SH-SY5Y (cell line): Measurements from ENCODE around the gene SFT2D1.

Source experiments
- GATA2 ChIP-seq: IDR thresholded peaks from 2 replicates; pipeline ENCODE4 v1.6.1; 2011; ENCODE audit warnings: mild to moderate bottlenecking, low read depth, low read length
- GATA3 ChIP-seq: IDR thresholded peaks from 2 replicates; pipeline ENCODE4 v1.6.1; 2011; ENCODE audit warnings: low read depth, mild to moderate bottlenecking, low read length, moderate library complexity

The SFT2D1 gene

DNA sequence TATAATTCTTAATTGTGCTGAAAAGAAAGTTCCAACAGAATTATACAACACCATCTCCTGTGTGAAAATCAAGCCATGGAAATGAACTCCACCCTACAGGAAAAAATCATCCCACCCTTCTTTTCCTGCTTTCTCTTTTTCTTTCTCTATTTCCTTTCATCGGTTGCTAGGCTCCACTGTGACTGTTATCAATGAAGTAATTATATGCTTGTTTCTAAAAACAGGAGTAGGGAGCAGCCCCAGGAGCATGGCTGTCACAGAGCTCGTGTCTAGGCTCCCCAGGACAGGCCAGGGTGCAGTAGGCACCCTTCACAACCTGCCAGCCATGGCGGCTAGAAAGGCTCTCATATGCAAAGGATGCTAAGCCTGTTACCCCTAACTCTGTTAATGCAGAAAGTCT is 27.4 kb upstream of the SFT2D1 start:
- TF ChIP-seq GATA2 (no peak), GATA3 (no peak)

DNA sequence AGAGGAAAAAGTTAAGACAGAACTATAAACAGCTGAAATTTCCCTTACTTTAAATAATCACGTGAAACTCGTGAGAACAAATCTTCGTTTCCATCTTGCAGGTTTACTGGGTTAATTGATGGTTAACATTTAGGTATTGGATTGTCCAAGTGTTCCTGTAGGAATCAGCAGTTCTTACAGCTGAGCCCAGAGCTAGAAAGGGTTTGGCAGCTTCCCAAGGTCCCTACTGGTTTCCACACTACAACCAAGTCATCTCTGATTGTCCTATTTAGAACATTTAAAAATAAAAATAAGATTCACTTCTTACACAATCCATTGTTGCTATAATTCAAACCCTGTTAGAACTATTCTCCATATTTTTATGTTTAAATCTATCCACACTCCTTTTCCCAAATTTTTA is 24.6 kb upstream of the SFT2D1 start:
- no peak for TF ChIP-seq GATA3
- no peak for TF ChIP-seq GATA2

DNA sequence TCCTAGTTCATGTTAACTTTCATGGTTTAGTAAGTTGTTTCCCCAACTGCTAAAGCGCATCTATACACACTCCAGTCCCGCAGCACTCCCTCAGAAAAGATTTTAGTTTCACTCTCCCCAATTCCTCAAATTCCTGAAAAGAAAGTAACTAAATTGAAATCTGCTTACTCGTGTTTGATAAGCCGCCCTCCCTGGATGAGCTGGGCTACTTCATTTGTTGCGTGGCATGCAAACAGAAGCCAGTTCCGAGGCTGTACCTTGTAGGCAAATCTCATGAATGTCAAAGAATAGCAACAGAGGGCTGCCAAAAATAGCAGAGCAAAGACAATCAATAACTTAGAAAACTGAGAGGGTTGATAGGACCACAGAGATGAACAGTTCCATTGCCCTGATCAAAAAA is 23.5 kb upstream of the SFT2D1 start:
- no peak for TF ChIP-seq GATA2
- TF ChIP-seq GATA3 = no peak

DNA sequence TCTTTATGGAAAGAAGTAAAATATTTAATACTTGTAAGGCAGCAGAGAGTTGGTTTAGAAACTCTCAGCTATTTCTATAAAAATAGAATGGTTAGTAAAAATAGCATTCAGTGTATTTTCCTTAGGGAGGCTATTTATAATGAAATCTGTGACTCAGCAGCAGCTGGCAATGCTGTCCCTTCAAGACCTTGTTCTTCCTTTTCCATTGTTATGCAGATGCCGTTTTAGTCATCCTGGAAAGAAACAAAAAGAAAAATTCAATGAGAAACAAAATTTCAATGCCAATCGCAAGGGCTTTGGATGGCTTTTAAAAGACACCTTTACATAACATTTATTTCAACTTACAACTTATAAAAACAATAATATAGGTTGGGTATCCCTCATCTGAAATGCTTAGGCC is 22.9 kb upstream of the SFT2D1 start:
- TF ChIP-seq GATA3 = no peak
- TF ChIP-seq GATA2 = no peak

DNA sequence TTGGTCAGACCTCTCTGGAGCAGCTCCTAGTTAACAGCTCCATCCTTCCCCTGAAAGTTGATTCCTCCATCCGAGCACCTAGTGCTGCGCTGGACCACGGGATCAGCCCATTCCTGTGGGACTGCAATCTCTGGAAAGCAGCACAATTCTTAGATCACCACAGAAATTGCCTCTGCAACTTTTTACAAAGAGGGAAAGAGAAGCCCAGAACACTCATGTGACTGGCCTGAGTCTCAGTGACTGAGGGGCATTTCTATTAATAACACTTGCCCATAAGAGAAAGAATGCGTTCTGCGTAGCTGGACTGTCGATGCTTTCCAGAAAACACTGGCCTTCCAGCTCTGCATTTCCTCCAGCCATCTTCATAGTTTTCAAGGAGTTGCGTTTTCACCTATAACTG is 22.1 kb upstream of the SFT2D1 start:
- TF ChIP-seq GATA3 (no peak), GATA2 (no peak)

DNA sequence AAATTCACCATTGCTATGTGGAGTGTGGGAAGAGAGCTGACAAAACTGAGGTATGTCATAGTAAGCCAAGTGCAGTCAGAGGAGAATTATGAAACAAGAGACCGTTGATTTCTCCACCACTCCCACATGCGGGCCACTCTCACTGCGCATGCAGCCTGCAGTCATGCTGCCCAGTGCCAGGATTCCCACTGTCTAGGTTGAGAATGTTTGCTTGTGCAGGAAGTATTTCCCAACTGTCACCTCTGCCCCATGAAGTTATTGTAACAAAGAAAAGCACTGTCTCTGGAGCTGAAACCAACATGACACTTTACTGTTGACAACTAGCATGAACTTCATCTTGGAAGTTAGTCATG is 18.7 kb upstream of the SFT2D1 start:
- no peak for TF ChIP-seq GATA3
- TF ChIP-seq GATA2 = no peak

DNA sequence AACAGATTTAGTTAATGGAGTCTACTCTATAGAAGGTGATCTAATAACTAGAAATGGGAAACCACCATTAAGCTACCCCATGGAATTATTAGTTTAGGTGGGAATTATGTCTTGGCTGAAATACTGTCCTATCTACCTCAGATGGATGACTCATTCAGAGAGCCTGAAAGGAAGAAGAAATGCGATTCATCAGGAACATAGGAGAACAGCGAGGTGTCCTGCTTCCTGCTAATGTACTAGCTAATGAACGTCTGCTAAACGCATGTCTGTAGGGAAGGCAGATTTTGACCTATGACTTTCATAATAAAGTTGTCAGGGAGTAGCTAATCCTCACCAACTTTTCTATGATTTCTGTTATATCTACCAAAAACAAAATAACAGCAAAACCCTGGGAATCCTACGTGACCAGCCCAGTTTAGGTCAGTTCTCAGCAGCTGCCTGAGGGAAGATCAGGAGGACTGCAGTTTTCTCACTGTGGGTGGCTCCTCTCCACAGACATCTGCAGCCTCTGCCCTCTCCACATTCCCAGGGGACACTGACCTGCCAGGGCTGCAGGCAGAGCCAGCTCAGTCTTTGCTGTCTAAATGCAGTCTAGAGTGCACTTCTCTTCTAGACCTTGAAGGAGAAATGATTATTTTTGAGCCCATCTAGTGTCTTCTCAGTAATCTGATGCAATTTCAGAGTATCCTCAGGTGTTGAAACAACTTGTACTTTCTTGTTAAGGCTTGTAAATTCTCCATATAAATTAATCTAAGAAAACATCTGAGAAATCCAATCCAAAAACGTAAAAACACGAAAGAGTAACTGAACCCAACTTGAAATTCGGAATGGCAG is 18.1 kb upstream of the SFT2D1 start:
- TF ChIP-seq GATA3 = no peak
- TF ChIP-seq GATA2 = no peak

DNA sequence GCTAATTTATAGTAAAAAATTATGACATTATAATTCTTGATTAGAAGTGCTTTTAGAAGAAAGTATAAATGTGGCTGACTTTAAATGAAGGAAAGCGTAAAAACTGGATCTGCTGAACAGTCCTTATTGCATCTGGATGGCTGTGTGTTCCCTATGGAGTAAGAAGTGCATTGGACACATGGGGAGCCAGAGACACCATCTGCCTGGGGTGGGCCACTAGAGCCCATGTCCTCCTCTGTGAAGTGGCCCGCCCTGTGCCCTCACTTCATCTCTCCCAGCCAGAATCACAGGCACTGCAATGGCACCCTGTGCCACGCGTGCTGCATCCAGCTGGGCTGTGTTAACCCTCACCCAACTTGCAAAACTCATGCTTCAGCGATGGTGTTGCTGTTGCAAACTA is 13.2 kb upstream of the SFT2D1 start:
- TF ChIP-seq GATA3 = no peak
- TF ChIP-seq GATA2 = no peak

DNA sequence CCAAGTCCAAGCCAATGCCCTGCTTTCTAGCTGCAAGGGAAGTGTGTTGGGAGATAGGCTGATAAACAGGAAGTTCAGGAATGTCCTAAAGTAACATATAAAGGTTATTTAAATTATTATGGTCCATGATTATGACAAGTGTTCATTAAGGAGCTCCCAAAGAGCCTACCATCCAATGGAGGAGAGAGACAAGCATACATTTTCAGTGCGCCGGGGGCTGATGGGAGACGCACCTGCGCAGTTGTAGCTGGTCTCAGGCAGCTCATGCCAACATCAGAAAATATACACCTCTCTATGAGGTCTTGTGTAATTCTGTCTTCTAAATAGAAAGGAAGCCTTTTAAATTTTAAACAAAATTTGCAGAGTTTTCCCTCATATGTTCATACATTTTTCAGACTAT is 12.6 kb upstream of the SFT2D1 start:
- TF ChIP-seq GATA3 = no peak
- no peak for TF ChIP-seq GATA2

DNA sequence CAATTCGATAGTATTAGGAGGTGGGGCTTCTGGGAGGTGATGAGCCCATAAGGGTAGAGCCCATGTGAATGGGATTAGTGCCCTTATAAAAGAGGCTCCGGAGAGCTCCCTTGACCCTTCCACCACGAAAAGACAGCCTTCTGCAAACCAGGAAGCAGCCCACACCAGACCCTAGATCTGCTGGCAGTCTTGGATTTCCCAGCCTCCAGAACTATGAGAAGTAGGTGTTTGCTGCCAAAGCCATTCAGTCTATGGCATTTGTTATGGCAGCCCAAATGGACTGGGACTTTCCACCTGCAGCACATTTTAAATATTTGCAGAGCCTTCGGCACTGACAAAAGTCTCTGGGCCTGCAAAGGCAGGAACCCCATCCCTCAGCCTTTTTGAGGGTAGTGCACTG is 11.8 kb upstream of the SFT2D1 start:
- TF ChIP-seq GATA3 (no peak), GATA2 (no peak)

DNA sequence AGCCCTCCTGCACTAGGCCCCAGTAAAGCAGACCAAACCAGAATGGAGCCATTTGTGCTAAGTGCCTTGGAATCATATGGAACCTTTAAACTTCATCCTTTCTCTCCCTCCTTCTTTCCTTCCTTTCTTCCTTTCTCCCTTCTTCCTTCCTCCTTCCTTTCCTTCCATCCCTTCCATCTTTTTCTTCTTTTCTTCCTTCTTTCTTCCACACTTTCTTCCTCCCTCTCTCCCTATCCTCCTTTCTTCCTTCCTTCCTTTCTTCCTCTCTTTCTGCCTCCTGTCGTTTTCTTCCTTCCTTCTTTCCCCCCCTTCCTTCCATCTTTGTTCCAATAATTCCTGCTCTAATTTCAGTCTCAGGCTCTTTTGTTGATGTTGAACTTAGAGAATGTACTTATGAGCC is 11.2 kb upstream of the SFT2D1 start:
- TF ChIP-seq GATA3 (no peak), GATA2 (no peak)

DNA sequence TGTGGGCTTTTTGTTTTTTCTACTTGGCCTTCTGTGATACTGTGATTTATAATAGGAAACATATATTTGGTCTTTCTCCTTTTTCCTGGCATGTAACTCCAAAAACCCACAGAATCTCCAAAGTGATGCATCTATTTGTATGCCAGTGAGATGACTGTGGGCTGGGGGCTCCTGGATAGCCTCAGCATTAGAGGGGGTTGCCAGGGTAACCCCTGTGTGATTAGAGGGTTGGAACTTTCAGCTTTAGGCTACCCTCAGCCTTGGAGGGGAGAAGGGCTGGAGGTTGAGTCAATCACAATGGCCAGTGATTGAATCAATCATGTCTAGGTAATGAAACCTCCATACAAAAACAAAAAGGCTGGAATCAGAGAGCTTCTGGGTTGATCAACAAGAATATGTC is 10.6 kb upstream of the SFT2D1 start:
- TF ChIP-seq GATA3 (no peak), GATA2 (no peak)

DNA sequence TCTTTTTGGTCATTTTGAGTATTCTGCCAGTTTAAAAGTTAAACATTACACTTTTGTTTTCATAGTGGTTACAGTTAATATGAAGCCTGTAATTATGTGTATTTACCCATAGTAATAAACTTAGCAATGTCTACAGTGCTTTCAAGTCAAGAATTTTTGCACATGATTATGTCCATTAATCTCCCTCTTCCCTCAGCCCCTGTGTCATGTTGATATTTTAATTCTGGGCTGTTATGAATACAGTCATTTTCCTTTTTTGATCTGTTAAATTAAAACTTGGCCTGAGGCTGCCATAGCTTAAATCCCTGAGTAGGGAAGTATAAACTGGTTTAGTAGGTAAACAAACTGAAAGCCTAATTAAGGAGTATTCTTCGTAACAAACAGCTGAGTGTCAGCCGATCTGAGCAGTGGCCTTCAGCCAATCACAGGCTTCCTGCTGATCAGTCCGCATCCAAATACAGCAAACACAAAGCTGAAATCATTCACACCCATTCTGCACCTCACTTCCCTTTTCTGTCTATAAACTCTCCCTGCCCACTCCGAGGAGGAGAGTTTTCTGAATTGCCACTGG is 9.5 kb upstream of the SFT2D1 start:
- no peak for TF ChIP-seq GATA3
- no peak for TF ChIP-seq GATA2

DNA sequence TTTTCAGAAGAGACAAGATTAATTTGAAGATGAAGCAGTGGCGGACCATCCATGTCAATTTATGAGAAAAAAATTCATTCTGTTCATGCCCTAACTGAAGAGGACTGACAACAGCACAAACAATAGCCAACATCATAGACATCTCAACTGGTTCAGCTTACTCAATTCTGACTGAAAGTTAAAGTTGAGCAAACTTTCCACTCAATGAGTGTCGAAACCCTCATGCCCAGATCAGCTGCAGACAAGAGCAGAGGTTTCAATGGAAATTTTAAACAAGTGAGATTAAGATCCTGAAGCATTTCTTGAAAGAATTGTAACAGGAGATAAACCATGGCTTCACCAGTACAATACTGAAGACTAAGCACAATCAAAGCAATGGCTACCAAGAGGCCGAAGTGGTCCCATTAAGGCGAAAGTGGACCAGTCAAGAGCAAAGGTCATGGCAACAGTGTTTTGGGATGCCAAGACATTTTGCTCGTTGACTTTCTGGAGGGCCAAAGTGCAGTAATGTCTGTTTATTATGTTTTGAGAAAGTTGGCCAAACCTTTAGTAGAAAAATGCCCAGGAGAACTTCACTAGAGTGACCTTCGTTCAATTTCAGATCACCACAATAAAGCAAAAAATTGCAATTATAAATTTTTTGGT is 6.1 kb upstream of the SFT2D1 start:
- TF ChIP-seq GATA3 (no peak), GATA2 (no peak)

DNA sequence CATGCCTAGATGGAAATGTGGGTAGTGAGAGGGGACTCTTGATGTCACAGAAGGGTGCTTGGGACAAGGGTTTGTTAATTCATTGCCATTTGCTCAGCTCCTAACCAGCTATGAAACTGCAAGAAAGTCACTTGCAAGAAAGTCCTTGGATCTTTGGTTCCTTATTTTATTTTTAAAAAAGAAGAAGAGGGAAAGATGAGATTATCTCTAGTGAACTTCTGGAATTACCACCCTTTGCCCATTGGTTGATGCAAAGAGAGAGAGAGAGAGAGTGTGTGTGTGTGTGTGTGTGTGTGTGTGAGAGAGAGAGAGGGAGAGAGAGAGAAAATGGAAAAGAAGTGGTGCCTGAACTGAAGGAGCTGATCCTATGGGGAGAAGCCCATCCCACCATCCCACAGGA is 4.6 kb upstream of the SFT2D1 start:
- no peak for TF ChIP-seq GATA2
- no peak for TF ChIP-seq GATA3

DNA sequence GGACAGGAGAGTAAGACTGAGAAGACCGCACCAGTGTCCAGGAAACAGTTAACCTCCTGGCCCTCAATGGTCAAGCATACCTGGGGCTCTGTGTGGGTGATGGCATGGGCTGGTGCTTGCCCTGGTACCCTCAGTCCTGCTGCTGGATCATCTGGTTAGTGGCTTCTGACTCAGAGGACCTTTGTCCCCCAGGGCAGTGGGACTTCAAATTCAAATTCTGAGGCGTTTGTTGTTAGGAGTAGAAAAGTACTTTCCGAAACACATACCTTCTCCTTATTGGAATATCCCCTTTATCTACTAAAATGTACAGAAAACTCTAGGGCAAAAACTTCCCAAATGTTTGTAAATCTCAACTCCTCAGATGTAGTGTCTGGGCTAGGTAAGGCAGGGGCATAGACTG is 4.1 kb upstream of the SFT2D1 start:
- TF ChIP-seq GATA2 (no peak), GATA3 (no peak)
